ENCODE results near the gene SPINK13. TPM values are rescaled to one million over a fixed set of nuclear protein-coding genes. Genes with fewer than 3 reads are reported as not detected.
"Not testable (repeated sequence)": the region's sequence is repeated elsewhere in the genome, so short reads cannot be mapped to it uniquely, and the experiment has no call there.

The SPINK13 gene
- total RNA-seq, 1 experiment from 2014 or later, result not detected

DNA sequence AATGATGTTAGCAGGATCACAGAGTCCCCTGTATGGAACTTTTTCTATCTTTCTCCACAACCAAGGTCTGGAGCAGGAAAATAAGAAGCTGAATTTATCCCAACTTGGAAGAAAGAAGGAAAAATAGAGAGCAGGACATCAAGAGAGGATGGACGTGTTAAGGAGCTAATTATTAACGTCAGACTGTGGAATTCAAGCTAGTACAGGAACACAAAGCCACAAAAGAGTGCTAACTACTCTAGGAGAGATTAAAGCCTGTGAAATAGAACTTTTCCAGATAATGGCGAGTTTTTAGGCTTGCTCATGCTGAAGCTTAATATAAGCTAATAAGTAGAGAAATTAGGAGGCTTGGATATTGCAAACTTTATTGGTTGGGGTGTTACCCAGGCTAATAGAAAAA lies 632 bp upstream of the SPINK13 start:
- intact Hi-C loops (cut with micrococcal nuclease; ENCODE audit: unreplicated experiment), result no loop called here
- peaks cover 7% of the 10 kb centered on the region for H3K9me3 ChIP-seq (ENCODE audit: low read depth, low read length, poor library complexity, severe bottlenecking)
- POLR2A ChIA-PET (ENCODE audit: low non-redundant PET), result no interaction called here
- no peak overlapping the region for H3K4me3 ChIP-seq (ENCODE audit: low read depth, low read length, poor library complexity, severe bottlenecking)
- H3K4me1 ChIP-seq (ENCODE audit: insufficient read depth, low read length, poor library complexity, severe bottlenecking), result no peaks in the 10 kb centered on the region
- H3K27ac ChIP-seq (ENCODE audit: low read depth, low read length, poor library complexity, severe bottlenecking), result no peak overlapping the region
- BruUV-seq (replicated peaks), result no TSS peak
- H3K27me3 ChIP-seq (replicated peaks; ENCODE audit: insufficient read depth, low read depth, low read length, poor library complexity), result no peaks in the 10 kb centered on the region
- no peak for TF ChIP-seq EZH2 (IDR thresholded peaks at IDR 0.05; ENCODE audit: borderline replicate concordance, low read depth, low read length, poor library complexity, severe bottlenecking)
- TF ChIP-seq, protein P1, sequence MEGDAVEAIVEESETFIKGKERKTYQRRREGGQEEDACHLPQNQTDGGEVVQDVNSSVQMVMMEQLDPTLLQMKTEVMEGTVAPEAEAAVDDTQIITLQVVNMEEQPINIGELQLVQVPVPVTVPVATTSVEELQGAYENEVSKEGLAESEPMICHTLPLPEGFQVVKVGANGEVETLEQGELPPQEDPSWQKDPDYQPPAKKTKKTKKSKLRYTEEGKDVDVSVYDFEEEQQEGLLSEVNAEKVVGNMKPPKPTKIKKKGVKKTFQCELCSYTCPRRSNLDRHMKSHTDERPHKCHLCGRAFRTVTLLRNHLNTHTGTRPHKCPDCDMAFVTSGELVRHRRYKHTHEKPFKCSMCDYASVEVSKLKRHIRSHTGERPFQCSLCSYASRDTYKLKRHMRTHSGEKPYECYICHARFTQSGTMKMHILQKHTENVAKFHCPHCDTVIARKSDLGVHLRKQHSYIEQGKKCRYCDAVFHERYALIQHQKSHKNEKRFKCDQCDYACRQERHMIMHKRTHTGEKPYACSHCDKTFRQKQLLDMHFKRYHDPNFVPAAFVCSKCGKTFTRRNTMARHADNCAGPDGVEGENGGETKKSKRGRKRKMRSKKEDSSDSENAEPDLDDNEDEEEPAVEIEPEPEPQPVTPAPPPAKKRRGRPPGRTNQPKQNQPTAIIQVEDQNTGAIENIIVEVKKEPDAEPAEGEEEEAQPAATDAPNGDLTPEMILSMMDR (conservative IDR thresholded peaks at IDR 0.05; ENCODE audit: low read depth, low read length), result no peak
- CTCF ChIA-PET, result no interaction called here
- H3K36me3 ChIP-seq (ENCODE audit: insufficient read depth, low read length, poor library complexity, severe bottlenecking), result no peaks in the 10 kb centered on the region
- no peak for DNase-seq (ENCODE audit: low spot score)

DNA sequence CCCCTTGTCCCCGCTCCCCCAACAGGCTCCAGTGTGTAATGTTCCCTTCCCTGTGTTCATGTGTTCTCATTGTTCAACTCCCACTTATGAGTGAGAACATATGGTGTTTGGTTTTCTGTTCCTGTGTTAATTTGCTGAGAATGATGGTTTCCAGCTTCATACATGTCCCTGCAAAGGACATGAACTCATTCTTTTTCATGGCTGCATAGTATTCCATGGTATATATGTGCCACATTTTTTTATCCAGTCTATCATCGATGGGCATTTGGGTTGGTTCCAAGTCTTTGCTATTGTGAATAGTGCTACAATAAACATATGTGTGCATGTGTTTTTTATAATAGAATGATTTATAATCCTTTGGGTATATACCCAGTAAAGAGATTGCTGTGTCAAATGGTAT lies 6.5 kb downstream of the SPINK13 start:
- H3K4me1 ChIP-seq (ENCODE audit: insufficient read depth, low read length, poor library complexity, severe bottlenecking); POLR2A ChIA-PET (ENCODE audit: low non-redundant PET); intact Hi-C loops (cut with micrococcal nuclease; ENCODE audit: unreplicated experiment); CTCF ChIA-PET; H3K36me3 ChIP-seq (ENCODE audit: insufficient read depth, low read length, poor library complexity, severe bottlenecking); DNase-seq (ENCODE audit: low spot score); H3K27me3 ChIP-seq (replicated peaks; ENCODE audit: insufficient read depth, low read depth, low read length, poor library complexity); H3K4me3 ChIP-seq (ENCODE audit: low read depth, low read length, poor library complexity, severe bottlenecking); H3K27ac ChIP-seq (ENCODE audit: low read depth, low read length, poor library complexity, severe bottlenecking); BruUV-seq (replicated peaks); H3K9me3 ChIP-seq (ENCODE audit: low read depth, low read length, poor library complexity, severe bottlenecking): not testable (repeated sequence)

DNA sequence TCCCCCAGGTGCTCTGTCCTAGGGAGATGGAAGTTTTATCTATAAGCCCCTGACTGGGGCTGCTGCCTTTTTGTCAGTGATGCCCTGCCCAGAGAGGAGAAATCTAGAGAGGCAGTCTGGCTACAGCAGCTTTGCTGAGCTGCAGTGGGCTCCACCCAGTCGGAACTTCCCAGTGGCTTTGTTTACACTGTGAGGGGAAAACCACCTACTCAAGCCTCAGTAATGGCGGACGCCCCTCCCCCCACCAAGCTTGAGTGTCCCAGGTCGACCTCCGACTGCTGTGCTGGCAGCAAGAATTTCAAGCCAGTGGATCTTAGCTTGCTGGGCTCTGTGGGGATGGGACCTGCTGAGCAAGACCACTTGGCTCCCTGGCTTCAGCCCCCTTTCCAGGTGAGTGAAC lies 12.3 kb downstream of the SPINK13 start:
- POLR2A ChIA-PET (ENCODE audit: low non-redundant PET); H3K4me1 ChIP-seq (ENCODE audit: insufficient read depth, low read length, poor library complexity, severe bottlenecking); H3K4me3 ChIP-seq (ENCODE audit: low read depth, low read length, poor library complexity, severe bottlenecking); intact Hi-C loops (cut with micrococcal nuclease; ENCODE audit: unreplicated experiment); BruUV-seq (replicated peaks); H3K36me3 ChIP-seq (ENCODE audit: insufficient read depth, low read length, poor library complexity, severe bottlenecking); H3K9me3 ChIP-seq (ENCODE audit: low read depth, low read length, poor library complexity, severe bottlenecking); DNase-seq (ENCODE audit: low spot score); CTCF ChIA-PET; H3K27ac ChIP-seq (ENCODE audit: low read depth, low read length, poor library complexity, severe bottlenecking): not testable (repeated sequence)
- peaks cover 29% of the 10 kb centered on the region for H3K27me3 ChIP-seq (replicated peaks; ENCODE audit: insufficient read depth, low read depth, low read length, poor library complexity)

DNA sequence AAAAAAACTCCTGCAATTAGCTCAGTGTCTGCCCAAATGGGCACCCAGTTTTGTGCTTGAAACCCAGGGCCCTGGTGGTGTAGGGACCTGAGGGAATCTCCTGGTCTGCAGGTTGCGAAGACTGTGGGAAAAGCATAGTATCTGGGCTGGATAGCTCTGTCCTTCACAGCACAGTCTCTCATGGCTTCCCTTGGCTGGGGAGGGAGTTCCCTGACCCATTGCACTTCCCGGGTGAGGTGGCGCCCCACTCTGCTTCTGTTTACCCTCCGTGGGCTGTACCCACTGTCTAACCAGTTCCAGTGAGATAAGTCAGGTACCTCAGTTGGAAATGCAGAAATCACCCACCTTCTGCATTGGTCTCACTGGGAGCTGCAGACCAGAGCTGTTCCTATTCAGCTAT lies 12.7 kb downstream of the SPINK13 start:
- H3K36me3 ChIP-seq (ENCODE audit: insufficient read depth, low read length, poor library complexity, severe bottlenecking); H3K27ac ChIP-seq (ENCODE audit: low read depth, low read length, poor library complexity, severe bottlenecking); H3K4me1 ChIP-seq (ENCODE audit: insufficient read depth, low read length, poor library complexity, severe bottlenecking); DNase-seq (ENCODE audit: low spot score); H3K9me3 ChIP-seq (ENCODE audit: low read depth, low read length, poor library complexity, severe bottlenecking); H3K4me3 ChIP-seq (ENCODE audit: low read depth, low read length, poor library complexity, severe bottlenecking); BruUV-seq (replicated peaks); POLR2A ChIA-PET (ENCODE audit: low non-redundant PET); CTCF ChIA-PET; intact Hi-C loops (cut with micrococcal nuclease; ENCODE audit: unreplicated experiment): not testable (repeated sequence)
- H3K27me3 ChIP-seq (replicated peaks; ENCODE audit: insufficient read depth, low read depth, low read length, poor library complexity), result peaks cover 33% of the 10 kb centered on the region
